ENCODE data around the gene REXO5.
"Not testable (repeated sequence)": the region's sequence is repeated elsewhere in the genome, so short reads cannot be mapped to it uniquely, and the experiment has no call there.

REXO5 gene

DNA sequence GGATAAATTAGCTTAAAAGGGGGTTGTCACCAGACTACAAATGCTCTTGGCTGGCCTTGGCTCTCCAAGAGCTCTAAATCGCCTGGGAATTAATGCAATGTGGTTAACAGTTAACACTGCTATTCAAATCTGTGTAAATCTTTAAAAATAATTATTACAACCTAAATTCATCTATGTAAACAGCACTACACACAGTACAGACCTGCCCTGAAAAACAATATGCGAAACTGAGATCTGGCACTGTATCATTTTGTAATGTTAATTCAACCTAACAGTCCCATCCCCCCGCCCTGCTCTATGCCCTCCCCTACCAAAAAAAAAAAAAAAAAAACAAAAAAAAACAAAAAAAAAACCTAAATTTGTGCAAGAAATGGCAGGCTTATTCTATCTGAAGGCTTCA lies 52.9 kb downstream of the REXO5 start:
- H3K27me3 ChIP-seq (ENCODE audit: control insufficient read depth, low read length) = no peaks in the 10 kb centered on the region
- no peak overlapping the region for H3K27ac ChIP-seq (ENCODE audit: low read depth, low read length)
- no peak overlapping the region for H3K4me3 ChIP-seq (ENCODE audit: low read length)
- no peak for TF ChIP-seq EZH2phosphoT487 (IDR thresholded peaks at IDR 0.05; ENCODE audit: borderline replicate concordance, low read length)
- TF ChIP-seq, protein P1, sequence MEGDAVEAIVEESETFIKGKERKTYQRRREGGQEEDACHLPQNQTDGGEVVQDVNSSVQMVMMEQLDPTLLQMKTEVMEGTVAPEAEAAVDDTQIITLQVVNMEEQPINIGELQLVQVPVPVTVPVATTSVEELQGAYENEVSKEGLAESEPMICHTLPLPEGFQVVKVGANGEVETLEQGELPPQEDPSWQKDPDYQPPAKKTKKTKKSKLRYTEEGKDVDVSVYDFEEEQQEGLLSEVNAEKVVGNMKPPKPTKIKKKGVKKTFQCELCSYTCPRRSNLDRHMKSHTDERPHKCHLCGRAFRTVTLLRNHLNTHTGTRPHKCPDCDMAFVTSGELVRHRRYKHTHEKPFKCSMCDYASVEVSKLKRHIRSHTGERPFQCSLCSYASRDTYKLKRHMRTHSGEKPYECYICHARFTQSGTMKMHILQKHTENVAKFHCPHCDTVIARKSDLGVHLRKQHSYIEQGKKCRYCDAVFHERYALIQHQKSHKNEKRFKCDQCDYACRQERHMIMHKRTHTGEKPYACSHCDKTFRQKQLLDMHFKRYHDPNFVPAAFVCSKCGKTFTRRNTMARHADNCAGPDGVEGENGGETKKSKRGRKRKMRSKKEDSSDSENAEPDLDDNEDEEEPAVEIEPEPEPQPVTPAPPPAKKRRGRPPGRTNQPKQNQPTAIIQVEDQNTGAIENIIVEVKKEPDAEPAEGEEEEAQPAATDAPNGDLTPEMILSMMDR (IDR thresholded peaks at IDR 0.05; ENCODE audit: low read depth, low read length, poor library complexity, severe bottlenecking) = no peak
- peaks cover 2% of the 10 kb centered on the region; the same call in 1 of the 2 replicates for H3K36me3 ChIP-seq (ENCODE audit: control insufficient read depth, low read length)
- H3K4me1 ChIP-seq (ENCODE audit: control insufficient read depth, low read length) = no peaks in the 10 kb centered on the region
- H3F3A ChIP-seq (ENCODE audit: control insufficient read depth, insufficient read depth) = no peaks in the 10 kb centered on the region
- no peaks in the 10 kb centered on the region for H3K9me3 ChIP-seq (ENCODE audit: control insufficient read depth, insufficient read depth, low read length)
- H3K4me2 ChIP-seq (ENCODE audit: low read length) = no peak overlapping the region
- no peaks in the 10 kb centered on the region for H4K20me1 ChIP-seq (ENCODE audit: control insufficient read depth, insufficient read depth, low read depth, low read length)
- H3K79me2 ChIP-seq (ENCODE audit: control insufficient read depth, low read length) = no peaks in the 10 kb centered on the region
- no peaks in the 10 kb centered on the region for H3K9me2 ChIP-seq (replicated peaks; ENCODE audit: control insufficient read depth, low read length)

- Histone ChIP-seq H3K4me1 (ENCODE audit: control insufficient read depth, low read length) (no peaks in the 10 kb centered on the region), H3K27ac (ENCODE audit: low read depth, low read length) (no peak overlapping the region), H3K4me3 (ENCODE audit: low read length) (no peak overlapping the region), H3K36me3 (ENCODE audit: control insufficient read depth, low read length) (peaks cover 2% of the 10 kb centered on the region; the same call in 1 of the 2 replicates), H3K9me3 (ENCODE audit: control insufficient read depth, insufficient read depth, low read length) (no peaks in the 10 kb centered on the region), H3K9me2 (replicated peaks; ENCODE audit: control insufficient read depth, low read length) (no peaks in the 10 kb centered on the region), H3F3A (ENCODE audit: control insufficient read depth, insufficient read depth) (no peaks in the 10 kb centered on the region), H4K20me1 (ENCODE audit: control insufficient read depth, insufficient read depth, low read depth, low read length) (no peaks in the 10 kb centered on the region), H3K4me2 (ENCODE audit: low read length) (no peak overlapping the region), H3K27me3 (ENCODE audit: control insufficient read depth, low read length) (no peaks in the 10 kb centered on the region), H3K79me2 (ENCODE audit: control insufficient read depth, low read length) (peaks cover 3% of the 10 kb centered on the region)
- no peak for TF ChIP-seq EZH2phosphoT487 (IDR thresholded peaks at IDR 0.05; ENCODE audit: borderline replicate concordance, low read length)
- TF ChIP-seq, protein P1 (IDR thresholded peaks at IDR 0.05; ENCODE audit: low read depth, low read length, poor library complexity, severe bottlenecking) = no peak
Measured at GRCh38 chr16:20859699-20860098, 53.4 kb downstream of the REXO5 start.

DNA sequence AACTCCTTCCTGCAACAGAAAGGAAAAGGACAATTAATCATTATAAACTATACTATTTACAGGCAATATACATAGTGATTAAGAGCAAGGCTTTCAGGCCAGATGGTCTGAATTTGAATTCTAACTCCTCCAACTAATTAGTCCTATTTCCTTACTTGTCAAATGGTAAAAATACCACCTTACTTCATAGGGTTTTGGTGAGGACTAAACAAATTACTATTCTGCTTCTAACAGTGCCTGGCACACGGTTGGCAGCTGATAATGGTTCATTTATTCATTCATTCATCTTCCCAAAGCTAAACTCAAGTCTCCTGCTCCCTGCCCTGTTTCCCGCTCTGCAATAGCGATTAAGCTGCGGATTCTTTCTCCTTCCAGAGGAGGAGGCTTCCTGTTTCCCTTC lies 54.0 kb downstream of the REXO5 start:
- H3K9me3 ChIP-seq (ENCODE audit: control insufficient read depth, insufficient read depth, low read length) = no peaks in the 10 kb centered on the region
- H3K27ac ChIP-seq (ENCODE audit: low read depth, low read length) = no peak overlapping the region
- no peaks in the 10 kb centered on the region for H4K20me1 ChIP-seq (ENCODE audit: control insufficient read depth, insufficient read depth, low read depth, low read length)
- H3K4me2 ChIP-seq (ENCODE audit: low read length) = no peak overlapping the region
- H3K4me3 ChIP-seq (ENCODE audit: low read length) = no peak overlapping the region
- H3K79me2 ChIP-seq (ENCODE audit: control insufficient read depth, low read length) = peaks cover 4% of the 10 kb centered on the region
- H3K36me3 ChIP-seq (ENCODE audit: control insufficient read depth, low read length) = peaks cover 2% of the 10 kb centered on the region; the same call in 1 of the 2 replicates
- no peaks in the 10 kb centered on the region for H3K27me3 ChIP-seq (ENCODE audit: control insufficient read depth, low read length)
- no peaks in the 10 kb centered on the region for H3F3A ChIP-seq (ENCODE audit: control insufficient read depth, insufficient read depth)
- TF ChIP-seq EZH2phosphoT487 (IDR thresholded peaks at IDR 0.05; ENCODE audit: borderline replicate concordance, low read length) = no peak
- TF ChIP-seq, protein P1 (IDR thresholded peaks at IDR 0.05; ENCODE audit: low read depth, low read length, poor library complexity, severe bottlenecking) = no peak
- H3K9me2 ChIP-seq (replicated peaks; ENCODE audit: control insufficient read depth, low read length) = no peaks in the 10 kb centered on the region
- no peaks in the 10 kb centered on the region for H3K4me1 ChIP-seq (ENCODE audit: control insufficient read depth, low read length)

GRCh38 chr16:20860995-20861394 lies 54.7 kb downstream of the REXO5 start:
- not testable (repeated sequence) for H3K36me3 ChIP-seq (ENCODE audit: control insufficient read depth, low read length); H3F3A ChIP-seq (ENCODE audit: control insufficient read depth, insufficient read depth); H3K4me1 ChIP-seq (ENCODE audit: control insufficient read depth, low read length)

More at GRCh38 chr16:20860995-20861394, 54.7 kb downstream of the REXO5 start:
- not testable (repeated sequence) for H3K79me2 ChIP-seq (ENCODE audit: control insufficient read depth, low read length); H3K27ac ChIP-seq (ENCODE audit: low read depth, low read length); H3K9me2 ChIP-seq (replicated peaks; ENCODE audit: control insufficient read depth, low read length); H3K27me3 ChIP-seq (ENCODE audit: control insufficient read depth, low read length); H3K4me2 ChIP-seq (ENCODE audit: low read length); H3K4me3 ChIP-seq (ENCODE audit: low read length); H3K9me3 ChIP-seq (ENCODE audit: control insufficient read depth, insufficient read depth, low read length); H4K20me1 ChIP-seq (ENCODE audit: control insufficient read depth, insufficient read depth, low read depth, low read length)
